ENCODE data around the gene GGN. TPM values are rescaled to one million over a fixed set of nuclear protein-coding genes. Genes with fewer than 3 reads are reported as not detected.

The GGN gene
- total RNA-seq, 4 donors from 2014 or later, result not detected

- H3K4me1 ChIP-seq, result peaks cover 0 to 46% (median 23%) of the 10 kb centered on the region in 4 donors
- TF ChIP-seq POLR2A (IDR thresholded peaks at IDR 0.05) (no peak), CTCF (IDR thresholded peaks at IDR 0.05) (no peak), EP300 (IDR thresholded peaks at IDR 0.05) (no peak)
- H3K4me3 ChIP-seq, result peak overlapping the region in 2 of 4 donors; percentile 48 to 59
- DNase-seq (ENCODE audit: low spot score in 2 of 2), result no peak
- H3K27ac ChIP-seq, result no peak overlapping the region
- H3K27me3 ChIP-seq, result peaks cover 0 to 14% of the 10 kb centered on the region in 2 donors
- peaks cover 9 to 46% (median 24%) of the 10 kb centered on the region in 3 donors for H3K36me3 ChIP-seq
- WGBS, 2 donors, result 58 to 62% methylated on average over 26 to 38 of the region's 61 CpGs
- no peaks in the 10 kb centered on the region for H3K9me3 ChIP-seq
These were observed 1.4 kb downstream of the GGN start for GRCh38 chr19:38386300-38386970.

GRCh38 chr19:38385804-38386257, 2.0 kb downstream of the GGN start:
- Histone ChIP-seq H3K4me1 (peaks cover 0 to 46% (median 23%) of the 10 kb centered on the region in 4 donors), H3K27ac (no peak overlapping the region), H3K27me3 (peaks cover 0 to 14% of the 10 kb centered on the region in 2 donors), H3K4me3 (no peak overlapping the region), H3K36me3 (peaks cover 15 to 52% (median 29%) of the 10 kb centered on the region in 3 donors), H3K9me3 (no peaks in the 10 kb centered on the region)
- no peak for DNase-seq (ENCODE audit: low spot score in 2 of 2)
- 50 to 73% methylated on average over 24 to 40 of the region's 40 CpGs for WGBS, 2 donors
- TF ChIP-seq CTCF (IDR thresholded peaks at IDR 0.05), result no peak
- no peak for TF ChIP-seq EP300 (IDR thresholded peaks at IDR 0.05)
- no peak for TF ChIP-seq POLR2A (IDR thresholded peaks at IDR 0.05)

GRCh38 chr19:38385057-38385803, 2.6 kb downstream of the GGN start:
- Histone ChIP-seq H3K36me3 (peaks cover 15 to 58% (median 29%) of the 10 kb centered on the region in 3 donors), H3K9me3 (no peaks in the 10 kb centered on the region), H3K27me3 (peaks cover 0 to 14% of the 10 kb centered on the region in 2 donors), H3K4me3 (no peak overlapping the region), H3K27ac (no peak overlapping the region), H3K4me1 (peaks cover 0 to 44% (median 23%) of the 10 kb centered on the region in 4 donors)
- 79 to 80% methylated on average over 38 to 39 of the region's 40 CpGs for WGBS, 2 donors
- DNase-seq (ENCODE audit: low spot score in 2 of 2), result no peak
- TF ChIP-seq CTCF (IDR thresholded peaks at IDR 0.05) (no peak), POLR2A (IDR thresholded peaks at IDR 0.05) (no peak), EP300 (IDR thresholded peaks at IDR 0.05) (no peak)

- no peak for DNase-seq (ENCODE audit: low spot score in 2 of 2)
- TF ChIP-seq CTCF (IDR thresholded peaks at IDR 0.05) (no peak), POLR2A (IDR thresholded peaks at IDR 0.05) (no peak), EP300 (IDR thresholded peaks at IDR 0.05) (no peak)
- Histone ChIP-seq H3K9me3 (no peaks in the 10 kb centered on the region), H3K27ac (no peak overlapping the region), H3K4me3 (no peak overlapping the region), H3K36me3 (peaks cover 15 to 66% (median 29%) of the 10 kb centered on the region in 3 donors), H3K27me3 (peaks cover 0 to 14% of the 10 kb centered on the region in 2 donors), H3K4me1 (peaks cover 0 to 38% (median 23%) of the 10 kb centered on the region in 4 donors)
- WGBS, 2 donors, result 75 to 82% methylated on average over 10 of the region's 10 CpGs
These were observed 3.4 kb downstream of the GGN start for GRCh38 chr19:38384209-38385027.

Measured in tibial nerve (tissue), 4 donors.